PC-9 (cell line): ENCODE data around the gene RAB37. TPM values are rescaled to one million over a fixed set of nuclear protein-coding genes. Genes with fewer than 3 reads are reported as not detected.

Experiments
- BruUV-seq: library from RNA; stranded (reverse); fragments of 400-500 nt; replicated peaks from 2 replicates; lab custom pipeline; 2021; lab: Mats Ljungman, UMichigan
- CTCF ChIA-PET: fragments of 300-600 bp; sonication (Branson Sonifier 250); formaldehyde crosslinking; loops from one replicate; lab custom pipeline; 2022; ENCODE audit warnings: antibody characterized with exemption; lab: Charles Lee
- POLR2A ChIA-PET: fragments of 300-600 bp; sonication (Branson Sonifier 250); formaldehyde crosslinking; loops from one replicate; lab custom pipeline; 2022; ENCODE audit warnings: antibody characterized with exemption; ENCODE audit not compliant: unreplicated experiment; lab: Charles Lee
- DNase-seq, 2 experiments: peaks; one replicate each; pipeline versions ENCODE4 v3.0.0 to v3.0.0-alpha.2; 2015 to 2022; ENCODE audit warnings: mixed read lengths in 1 of 2
- H2AFZ ChIP-seq: fragments of 200-600 bp; sonication (generic); 2 replicates; pipeline ENCODE4 v1.8.1; 2017; ENCODE audit warnings: antibody characterized with exemption
- H3F3A ChIP-seq: fragments of 200-600 bp; sonication (generic); 2 replicates; pipeline ENCODE4 v1.8.1; 2017; ENCODE audit warnings: antibody characterized with exemption, mild to moderate bottlenecking, low read depth; ENCODE audit not compliant: insufficient read depth
- H3K27ac ChIP-seq: fragments of 200-600 bp; sonication (generic); 2 replicates; pipeline ENCODE4 v1.6.1; 2016; ENCODE audit warnings: mixed run types
- H3K27me3 ChIP-seq: fragments of 200-600 bp; sonication (generic); 2 replicates; pipeline ENCODE4 v1.6.1; 2016; ENCODE audit warnings: low read depth, mixed run types; ENCODE audit not compliant: insufficient read depth
- H3K36me3 ChIP-seq: fragments of 200-600 bp; sonication (generic); 2 replicates; pipeline ENCODE4 v1.6.1; 2016; ENCODE audit warnings: low read depth, mixed run types
- H3K4me1 ChIP-seq: fragments of 200-600 bp; sonication (generic); replicated peaks from 2 replicates; pipeline ENCODE4 v1.6.1; 2016; ENCODE audit warnings: mixed run types; ENCODE audit not compliant: insufficient read depth
- H3K4me2 ChIP-seq: fragments of 200-600 bp; sonication (generic); 2 replicates; pipeline ENCODE4 v1.6.1; 2017; ENCODE audit warnings: mixed run types
- H3K4me3 ChIP-seq: fragments of 200-600 bp; sonication (generic); 2 replicates; pipeline ENCODE4 v1.6.1; 2016; ENCODE audit warnings: mixed run types
- H3K79me2 ChIP-seq: fragments of 200-600 bp; sonication (generic); 2 replicates; pipeline ENCODE4 v1.6.1; 2017; ENCODE audit warnings: low read depth, mixed run types
- H3K9me2 ChIP-seq: fragments of 200-600 bp; sonication (generic); 2 replicates; pipeline ENCODE4 v1.8.1; 2017; ENCODE audit warnings: mild to moderate bottlenecking; ENCODE audit not compliant: insufficient read depth
- H3K9me3 ChIP-seq: fragments of 200-600 bp; sonication (generic); 2 replicates; pipeline ENCODE4 v1.8.1; 2016; ENCODE audit warnings: low read depth; ENCODE audit not compliant: insufficient read depth
- H4K20me1 ChIP-seq: fragments of 200-600 bp; sonication (generic); 2 replicates; pipeline ENCODE4 v1.8.1; 2017; ENCODE audit not compliant: insufficient read depth
- EZH2 ChIP-seq: fragments of 200-600 bp; sonication (generic); IDR thresholded peaks from 2 replicates; pipeline ENCODE4 v1.8.0; 2017; ENCODE audit warnings: antibody characterized with exemption, low read depth
- intact Hi-C: fragments of 100-400 bp; cut with micrococcal nuclease; formaldehyde crosslinking; loops from one replicate; pipeline ENCODE4 v1.10.0; 2022; ENCODE audit not compliant: unreplicated experiment
- total RNA-seq: library from RNA; stranded (reverse); gene quantifications from 2 replicates; pipeline ENCODE4 v1.2.3, GENCODE V29; 2021
- TF ChIP-seq, protein P1 (sequence below): fragments of 200-600 bp; sonication (generic); conservative IDR thresholded peaks from 2 replicates; pipeline ENCODE4 v1.6.1; 2017; ENCODE audit warnings: mixed run types, antibody characterized with exemption, mild to moderate bottlenecking, moderate library complexity

Gene RAB37
- total RNA-seq, 1 experiment from 2014 or later, result not detected

GRCh38 chr17:74744714-74745547 is 7.9 kb downstream of the RAB37 start:
- H3K9me2 ChIP-seq, result no peaks in the 10 kb centered on the region
- H3K4me1 ChIP-seq, result peaks cover 31% of the 10 kb centered on the region
- no peak overlapping the region for H3K4me3 ChIP-seq
- peaks cover 14% of the 10 kb centered on the region for H3K79me2 ChIP-seq
- H3F3A ChIP-seq, result peaks cover 9% of the 10 kb centered on the region; the same call in 1 of the 2 replicates
- no peaks in the 10 kb centered on the region for H3K27me3 ChIP-seq
- no peak overlapping the region for H3K27ac ChIP-seq
- no peak for TF ChIP-seq EZH2
- TF ChIP-seq, protein P1, sequence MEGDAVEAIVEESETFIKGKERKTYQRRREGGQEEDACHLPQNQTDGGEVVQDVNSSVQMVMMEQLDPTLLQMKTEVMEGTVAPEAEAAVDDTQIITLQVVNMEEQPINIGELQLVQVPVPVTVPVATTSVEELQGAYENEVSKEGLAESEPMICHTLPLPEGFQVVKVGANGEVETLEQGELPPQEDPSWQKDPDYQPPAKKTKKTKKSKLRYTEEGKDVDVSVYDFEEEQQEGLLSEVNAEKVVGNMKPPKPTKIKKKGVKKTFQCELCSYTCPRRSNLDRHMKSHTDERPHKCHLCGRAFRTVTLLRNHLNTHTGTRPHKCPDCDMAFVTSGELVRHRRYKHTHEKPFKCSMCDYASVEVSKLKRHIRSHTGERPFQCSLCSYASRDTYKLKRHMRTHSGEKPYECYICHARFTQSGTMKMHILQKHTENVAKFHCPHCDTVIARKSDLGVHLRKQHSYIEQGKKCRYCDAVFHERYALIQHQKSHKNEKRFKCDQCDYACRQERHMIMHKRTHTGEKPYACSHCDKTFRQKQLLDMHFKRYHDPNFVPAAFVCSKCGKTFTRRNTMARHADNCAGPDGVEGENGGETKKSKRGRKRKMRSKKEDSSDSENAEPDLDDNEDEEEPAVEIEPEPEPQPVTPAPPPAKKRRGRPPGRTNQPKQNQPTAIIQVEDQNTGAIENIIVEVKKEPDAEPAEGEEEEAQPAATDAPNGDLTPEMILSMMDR, result peak; percentile 99
- BruUV-seq, result no TSS peak
- H3K36me3 ChIP-seq, result no peaks in the 10 kb centered on the region
- H4K20me1 ChIP-seq, result no peaks in the 10 kb centered on the region
- ChIA-PET POLR2A (interaction anchor here (0.7 kb wide), 1 partner anchor 98 kb away, joined by 5 read pairs; no protein-coding TSS in a partner anchor), CTCF (interaction anchor here (0.6 to 1.9 kb wide), 14 partner anchors 15 to 216 kb away, joined by 3 to 12 read pairs (median 4); partner anchors contain the start of genes FDXR and NAT9)
- no peaks in the 10 kb centered on the region for H3K9me3 ChIP-seq
- intact Hi-C loops, result loop anchor here (1.0 to 5.0 kb wide), 5 partner anchors 25 to 215 kb away; no protein-coding TSS in a partner anchor
- H2AFZ ChIP-seq, result no peak overlapping the region
- DNase-seq, result peak; percentile 57 to 91
- H3K4me2 ChIP-seq, result no peak overlapping the region

DNA sequence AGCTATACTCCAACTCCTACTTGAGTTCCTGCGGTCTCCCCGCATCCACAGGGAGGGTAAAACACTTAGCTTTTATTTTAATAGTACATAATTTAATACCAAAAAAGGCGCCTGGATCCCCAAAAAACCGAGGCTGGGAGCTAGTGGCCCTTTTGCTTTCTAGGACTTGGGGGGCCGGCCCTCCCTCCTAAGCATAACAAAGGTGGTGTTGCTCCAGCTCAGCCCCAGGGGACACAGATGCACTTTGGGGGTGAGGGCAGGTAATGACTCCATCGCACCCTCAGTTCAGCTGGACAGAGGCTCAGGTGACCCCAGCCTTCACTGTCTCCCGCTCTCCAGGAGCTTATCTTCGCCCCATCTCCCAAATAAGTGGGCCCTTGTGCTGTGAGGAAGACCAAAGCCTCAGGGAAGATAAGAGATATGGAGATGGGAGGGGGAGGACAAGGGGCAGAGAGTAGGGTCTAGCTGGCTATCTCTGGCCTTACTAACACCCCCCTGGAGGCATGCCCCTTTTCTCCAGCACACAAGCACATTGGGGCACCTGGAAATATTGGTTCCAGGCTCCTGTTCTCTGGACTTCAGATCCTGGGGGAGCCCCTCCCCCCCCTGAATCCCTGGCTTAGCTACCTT is 8.6 kb downstream of the RAB37 start:
- BruUV-seq, result no TSS peak
- Histone ChIP-seq H3K79me2 (peaks cover 20% of the 10 kb centered on the region), H3K4me3 (no peak overlapping the region), H3K27ac (no peak overlapping the region), H3K4me1 (peaks cover 38% of the 10 kb centered on the region), H2AFZ (no peak overlapping the region), H3K9me3 (no peaks in the 10 kb centered on the region), H3K9me2 (no peaks in the 10 kb centered on the region), H3K27me3 (no peaks in the 10 kb centered on the region), H3F3A (peaks cover 9% of the 10 kb centered on the region; the same call in 1 of the 2 replicates), H3K4me2 (no peak overlapping the region), H3K36me3 (no peaks in the 10 kb centered on the region), H4K20me1 (no peaks in the 10 kb centered on the region)
- no peak for DNase-seq
- ChIA-PET CTCF (interaction anchor here (0.6 to 1.9 kb wide), 11 partner anchors 14 to 215 kb away, joined by 3 to 9 read pairs (median 4); partner anchors contain the start of gene NAT9), POLR2A (interaction anchor here (0.7 kb wide), 1 partner anchor 97 kb away, joined by 5 read pairs; no protein-coding TSS in a partner anchor)
- no peak for TF ChIP-seq EZH2
- TF ChIP-seq, protein P1, result no peak
- intact Hi-C loops, result loop anchor here (2.0 kb wide), 1 partner anchor 119 kb away; no protein-coding TSS in a partner anchor

GRCh38 chr17:74746376-74746775 is 9.3 kb downstream of the RAB37 start:
- H2AFZ ChIP-seq, result no peak overlapping the region
- peaks cover 6% of the 10 kb centered on the region; the same call in 1 of the 2 replicates for H4K20me1 ChIP-seq
- H3F3A ChIP-seq, result peaks cover 9% of the 10 kb centered on the region; the same call in 1 of the 2 replicates
- no peaks in the 10 kb centered on the region for H3K36me3 ChIP-seq
- H3K4me2 ChIP-seq, result no peak overlapping the region
- H3K4me1 ChIP-seq, result peaks cover 45% of the 10 kb centered on the region
- H3K9me3 ChIP-seq, result no peaks in the 10 kb centered on the region
- BruUV-seq, result no TSS peak
- H3K27ac ChIP-seq, result no peak overlapping the region
- ChIA-PET CTCF (interaction anchor here (0.6 to 1.6 kb wide), 2 partner anchors 25 to 30 kb away, joined by 3 to 12 read pairs; partner anchors contain the start of gene NAT9), POLR2A (no interaction called here)
- H3K27me3 ChIP-seq, result no peaks in the 10 kb centered on the region
- intact Hi-C loops, result no loop called here
- no peaks in the 10 kb centered on the region for H3K9me2 ChIP-seq
- H3K4me3 ChIP-seq, result no peak overlapping the region
- peaks cover 27% of the 10 kb centered on the region for H3K79me2 ChIP-seq
- no peak for DNase-seq
- TF ChIP-seq, protein P1, result no peak
- TF ChIP-seq EZH2, result no peak
